ENCODE results near the gene TRDMT1. TPM values are rescaled to one million over a fixed set of nuclear protein-coding genes. Genes with fewer than 3 reads are reported as not detected.

Gene TRDMT1
- polyA plus RNA-seq, 1 experiment: 2.4 TPM

- no peak for TF ChIP-seq CTCF (IDR thresholded peaks at IDR 0.05; ENCODE audit: insufficient read depth, low read depth, low read length)
- ChIA-PET CTCF (interaction anchor here (0.9 to 1.3 kb wide), 2 partner anchors 8 to 155 kb away, joined by 3 read pairs; no protein-coding TSS in a partner anchor), POLR2A (no interaction called here)
Observed at GRCh38 chr10:17143055-17143690, 58.3 kb downstream of the TRDMT1 start.

GRCh38 chr10:17141504-17142229 lies 59.8 kb downstream of the TRDMT1 start:
- TF ChIP-seq CTCF (IDR thresholded peaks at IDR 0.05; ENCODE audit: insufficient read depth, low read depth, low read length): no peak
- CTCF ChIA-PET: interaction anchor here (1.0 kb wide), 1 partner anchor 11 kb away, joined by 5 read pairs; no protein-coding TSS in a partner anchor
- no peaks in the 10 kb centered on the region for H3K27me3 ChIP-seq (ENCODE audit: control insufficient read depth, insufficient read depth, low read length)
- DNase-seq (ENCODE audit: low read depth): no peak
- H3K36me3 ChIP-seq (ENCODE audit: control insufficient read depth, insufficient read depth, low read length): no peaks in the 10 kb centered on the region
- no peak overlapping the region for H3K4me3 ChIP-seq (ENCODE audit: low read depth, low read length)
- POLR2A ChIA-PET: no interaction called here

More at GRCh38 chr10:17143055-17143690, 58.3 kb downstream of the TRDMT1 start:
- Histone ChIP-seq H3K4me3 (ENCODE audit: low read depth, low read length) (no peak overlapping the region), H3K36me3 (ENCODE audit: control insufficient read depth, insufficient read depth, low read length) (no peaks in the 10 kb centered on the region), H3K27me3 (ENCODE audit: control insufficient read depth, insufficient read depth, low read length) (no peaks in the 10 kb centered on the region)
- no peak for DNase-seq (ENCODE audit: low read depth)

GRCh38 chr10:17140386-17140761 lies 61.1 kb downstream of the TRDMT1 start:
- CTCF ChIA-PET: interaction anchor here (1.0 to 1.4 kb wide), 2 partner anchors 9 to 12 kb away, joined by 3 to 5 read pairs; no protein-coding TSS in a partner anchor
- H3K27me3 ChIP-seq (ENCODE audit: control insufficient read depth, insufficient read depth, low read length): no peaks in the 10 kb centered on the region
- H3K4me3 ChIP-seq (ENCODE audit: low read depth, low read length): no peak overlapping the region
- POLR2A ChIA-PET: no interaction called here
- H3K36me3 ChIP-seq (ENCODE audit: control insufficient read depth, insufficient read depth, low read length): no peaks in the 10 kb centered on the region
- DNase-seq (ENCODE audit: low read depth): no peak
- TF ChIP-seq CTCF (IDR thresholded peaks at IDR 0.05; ENCODE audit: insufficient read depth, low read depth, low read length): no peak

- ChIA-PET CTCF (interaction anchor here (0.6 kb wide), 1 partner anchor 81 kb away, joined by 3 read pairs; no protein-coding TSS in a partner anchor), POLR2A (interaction anchor here (0.7 kb wide), 1 partner anchor 170 kb away, joined by 12 read pairs; no protein-coding TSS in a partner anchor)
- no peak for TF ChIP-seq CTCF (IDR thresholded peaks at IDR 0.05; ENCODE audit: insufficient read depth, low read depth, low read length)
- no peaks in the 10 kb centered on the region for H3K27me3 ChIP-seq (ENCODE audit: control insufficient read depth, insufficient read depth, low read length)
- H3K36me3 ChIP-seq (ENCODE audit: control insufficient read depth, insufficient read depth, low read length): no peaks in the 10 kb centered on the region
- DNase-seq (ENCODE audit: low read depth): no peak
- H3K4me3 ChIP-seq (ENCODE audit: low read depth, low read length): no peak overlapping the region
Observed at GRCh38 chr10:17138460-17139042, 62.9 kb downstream of the TRDMT1 start.

- CTCF ChIA-PET: interaction anchor here (1.0 to 1.4 kb wide), 2 partner anchors 9 to 66 kb away, joined by 3 to 4 read pairs; no protein-coding TSS in a partner anchor
- DNase-seq (ENCODE audit: low read depth): no peak
- no peak for TF ChIP-seq CTCF (IDR thresholded peaks at IDR 0.05; ENCODE audit: insufficient read depth, low read depth, low read length)
- Histone ChIP-seq H3K27me3 (ENCODE audit: control insufficient read depth, insufficient read depth, low read length) (no peaks in the 10 kb centered on the region), H3K4me3 (ENCODE audit: low read depth, low read length) (no peak overlapping the region), H3K36me3 (ENCODE audit: control insufficient read depth, insufficient read depth, low read length) (no peaks in the 10 kb centered on the region)
- POLR2A ChIA-PET: no interaction called here
Observed at GRCh38 chr10:17134737-17135260, 66.7 kb downstream of the TRDMT1 start.
